Mesothelial cell of epicardium (in vitro differentiated cells): ENCODE results near the gene STPG2. TPM values are rescaled to one million over a fixed set of nuclear protein-coding genes. Genes with fewer than 3 reads are reported as not detected.

Experiments
- DNase-seq, 2 experiments: peaks; one replicate each; pipeline ENCODE4 v3.0.0; 2021; ENCODE audit warnings: low spot score in 2 of 2; ENCODE audit not compliant: unreplicated experiment in 2 of 2
- H3K27ac Mint-ChIP-seq: 2 replicates; pipeline ENCODE4 v1.8.0; 2021; ENCODE audit warnings: mixed read lengths
- H3K27me3 Mint-ChIP-seq: 2 replicates; pipeline ENCODE4 v1.8.0; 2021; ENCODE audit warnings: low read depth, mixed read lengths
- H3K36me3 Mint-ChIP-seq: 2 replicates; pipeline ENCODE4 v1.8.0; 2021; ENCODE audit warnings: mixed read lengths
- H3K4me1 Mint-ChIP-seq: 2 replicates; pipeline ENCODE4 v1.8.0; 2021; ENCODE audit warnings: mixed read lengths
- H3K4me3 Mint-ChIP-seq: 2 replicates; pipeline ENCODE4 v1.8.0; 2021; ENCODE audit warnings: mild to moderate bottlenecking, moderate library complexity, mixed read lengths
- H3K9me3 Mint-ChIP-seq: 2 replicates; pipeline ENCODE4 v1.8.0; 2021; ENCODE audit warnings: mixed read lengths
- CTCF ChIP-seq: fragments of 200-600 bp; sonication (generic); IDR thresholded peaks from one replicate; pipeline ENCODE4 v1.5.0; 2021; ENCODE audit warnings: antibody characterized with exemption; ENCODE audit not compliant: unreplicated experiment
- total RNA-seq: library from RNA; stranded (reverse); gene quantifications from 3 replicates; pipeline ENCODE4 v1.2.1, GENCODE V29; 2021

STPG2 gene
- total RNA-seq, 1 donor from 2014 or later: 0.85 TPM

GRCh38 chr4:97774347-97774989 is 368.8 kb downstream of the STPG2 start:
- Mint-ChIP-seq H3K4me1 (no peaks in the 10 kb centered on the region), H3K36me3 (no peaks in the 10 kb centered on the region), H3K4me3 (no peak overlapping the region), H3K9me3 (peaks cover 6% of the 10 kb centered on the region), H3K27me3 (peaks cover 2% of the 10 kb centered on the region), H3K27ac (no peak overlapping the region)
- DNase-seq: no peak
- TF ChIP-seq CTCF: no peak

- DNase-seq: no peak
- no peaks in the 10 kb centered on the region for H3K36me3 Mint-ChIP-seq
- H3K27ac Mint-ChIP-seq: no peak overlapping the region
- H3K27me3 Mint-ChIP-seq: peaks cover 2% of the 10 kb centered on the region
- no peak for TF ChIP-seq CTCF
- no peaks in the 10 kb centered on the region for H3K9me3 Mint-ChIP-seq
- no peak overlapping the region for H3K4me3 Mint-ChIP-seq
- no peaks in the 10 kb centered on the region for H3K4me1 Mint-ChIP-seq
Measured at GRCh38 chr4:97770222-97770621, 373.1 kb downstream of the STPG2 start.

GRCh38 chr4:97762115-97762512 is 381.2 kb downstream of the STPG2 start:
- peaks cover 8% of the 10 kb centered on the region for H3K27me3 Mint-ChIP-seq
- H3K9me3 Mint-ChIP-seq: no peaks in the 10 kb centered on the region
- H3K36me3 Mint-ChIP-seq: no peaks in the 10 kb centered on the region
- no peak for DNase-seq
- no peak overlapping the region for H3K27ac Mint-ChIP-seq
- H3K4me3 Mint-ChIP-seq: no peak overlapping the region
- no peak for TF ChIP-seq CTCF
- H3K4me1 Mint-ChIP-seq: peaks cover 6% of the 10 kb centered on the region

- H3K27ac Mint-ChIP-seq: no peak overlapping the region
- no peaks in the 10 kb centered on the region for H3K36me3 Mint-ChIP-seq
- H3K4me1 Mint-ChIP-seq: peaks cover 6% of the 10 kb centered on the region
- peaks cover 8% of the 10 kb centered on the region for H3K27me3 Mint-ChIP-seq
- H3K4me3 Mint-ChIP-seq: no peak overlapping the region
- no peak for DNase-seq
- H3K9me3 Mint-ChIP-seq: no peaks in the 10 kb centered on the region
- TF ChIP-seq CTCF: no peak
Measured at GRCh38 chr4:97761445-97762114, 381.7 kb downstream of the STPG2 start.

- H3K36me3 Mint-ChIP-seq: no peaks in the 10 kb centered on the region
- no peak overlapping the region for H3K27ac Mint-ChIP-seq
- no peak for DNase-seq
- H3K4me3 Mint-ChIP-seq: no peak overlapping the region
- peaks cover 6% of the 10 kb centered on the region for H3K4me1 Mint-ChIP-seq
- no peak for TF ChIP-seq CTCF
- H3K27me3 Mint-ChIP-seq: peaks cover 8% of the 10 kb centered on the region
- no peaks in the 10 kb centered on the region for H3K9me3 Mint-ChIP-seq
Measured at GRCh38 chr4:97759785-97760184, 383.5 kb downstream of the STPG2 start.
